SK-N-SH treated with all-trans-retinoic acid at 6 μM for 48 hours (cell line): ENCODE data around the gene ABCA9.

ENCODE experiments used
- ATAC-seq: fragments of 200-7000 bp; cut with Tn5 transposase; 3 replicates; pipeline ENCODE4 v1.9.1; 2020; ENCODE audit warnings: mild to moderate bottlenecking, moderate library complexity
- ARNTL ChIP-seq: fragments of 450-650 bp; formaldehyde crosslinking; IDR thresholded peaks from 2 replicates; pipeline ENCODE4 v1.5.0; 2020; ENCODE audit warnings: low read depth, mild to moderate bottlenecking, moderate library complexity, borderline replicate concordance
- BACH2 ChIP-seq: fragments of 250-450 bp; sonication (Bioruptor Pico); IDR thresholded peaks from 2 replicates; pipeline ENCODE4 v1.9.0; 2021; ENCODE audit warnings: mild to moderate bottlenecking, borderline replicate concordance
- CREB5 ChIP-seq: fragments of 250-450 bp; sonication (Bioruptor Pico); IDR thresholded peaks from 2 replicates; pipeline ENCODE4 v1.5.1; 2020; ENCODE audit warnings: low read depth, mild to moderate bottlenecking, moderate library complexity
- CSDC2 ChIP-seq: fragments of 250-450 bp; sonication (Bioruptor Pico); IDR thresholded peaks from 2 replicates; pipeline ENCODE4 v1.5.0; 2020; ENCODE audit warnings: mild to moderate bottlenecking, moderate library complexity
- ESRRG ChIP-seq: fragments of 250-450 bp; sonication (Bioruptor Pico); IDR thresholded peaks from 2 replicates; pipeline ENCODE4 v1.6.1; 2021; ENCODE audit warnings: mild to moderate bottlenecking
- GLIS3 ChIP-seq: fragments of 250-450 bp; sonication (Bioruptor Pico); IDR thresholded peaks from 2 replicates; pipeline ENCODE4 v1.5.0; 2020; ENCODE audit warnings: mild to moderate bottlenecking, moderate library complexity
- ISL1 ChIP-seq: fragments of 250-450 bp; sonication (Bioruptor Pico); IDR thresholded peaks from 2 replicates; pipeline ENCODE4 v2.1.2; 2022; ENCODE audit warnings: mild to moderate bottlenecking, moderate library complexity
- OSR1 ChIP-seq: fragments of 250-450 bp; sonication (Bioruptor Pico); IDR thresholded peaks from 2 replicates; pipeline ENCODE4 v1.8.0; 2022; ENCODE audit warnings: moderate library complexity, mild to moderate bottlenecking, inconsistent platforms
- PATZ1 ChIP-seq: fragments of 250-450 bp; sonication (Bioruptor Pico); IDR thresholded peaks from 2 replicates; pipeline ENCODE4 v1.8.0; 2020; ENCODE audit warnings: mild to moderate bottlenecking, moderate library complexity, borderline replicate concordance
- POU6F1 ChIP-seq: fragments of 250-450 bp; sonication (Bioruptor Pico); IDR thresholded peaks from 2 replicates; pipeline ENCODE4 v1.8.0; 2021; ENCODE audit warnings: low read depth, mild to moderate bottlenecking, moderate library complexity, borderline replicate concordance
- SNAI2 ChIP-seq: fragments of 250-450 bp; sonication (Bioruptor Pico); IDR thresholded peaks from 2 replicates; pipeline ENCODE4 v1.5.0; 2020; ENCODE audit warnings: mild to moderate bottlenecking, moderate library complexity
- TCF4 ChIP-seq: fragments of 250-450 bp; sonication (Bioruptor Pico); IDR thresholded peaks from 2 replicates; pipeline ENCODE4 v1.8.0; 2021; ENCODE audit warnings: mild to moderate bottlenecking, moderate library complexity, borderline replicate concordance
- TOX ChIP-seq: fragments of 250-450 bp; sonication (Bioruptor Pico); IDR thresholded peaks from 2 replicates; pipeline ENCODE4 v1.8.0; 2021; ENCODE audit warnings: mild to moderate bottlenecking, moderate library complexity, borderline replicate concordance
- ZC3H10 ChIP-seq: fragments of 250-450 bp; sonication (Bioruptor Pico); IDR thresholded peaks from 2 replicates; pipeline ENCODE4 v1.5.1; 2021; ENCODE audit warnings: mild to moderate bottlenecking, moderate library complexity
- ZFP3 ChIP-seq: fragments of 250-450 bp; sonication (Bioruptor Pico); IDR thresholded peaks from 2 replicates; pipeline ENCODE4 v1.5.0; 2020; ENCODE audit warnings: mild to moderate bottlenecking, moderate library complexity
- ZFP30 ChIP-seq: fragments of 450-650 bp; formaldehyde crosslinking; IDR thresholded peaks from 2 replicates; pipeline ENCODE4 v1.5.0; 2022; ENCODE audit warnings: mild to moderate bottlenecking, moderate library complexity
- ZNF565 ChIP-seq: fragments of 450-650 bp; formaldehyde crosslinking; conservative IDR thresholded peaks from 2 replicates; pipeline ENCODE4 v1.5.0; 2020; ENCODE audit warnings: low read depth, mild to moderate bottlenecking, moderate library complexity
- ZNF70 ChIP-seq: fragments of 450-650 bp; formaldehyde crosslinking; IDR thresholded peaks from 2 replicates; pipeline ENCODE4 v1.5.0; 2020; ENCODE audit warnings: mild to moderate bottlenecking, moderate library complexity
- ZNF8 ChIP-seq: fragments of 450-650 bp; formaldehyde crosslinking; IDR thresholded peaks from 2 replicates; pipeline ENCODE4 v1.5.0; 2020; ENCODE audit warnings: mild to moderate bottlenecking, moderate library complexity
- TF ChIP-seq, protein P1 (sequence below): fragments of 250-450 bp; sonication (Bioruptor Pico); IDR thresholded peaks from 2 replicates; pipeline ENCODE4 v1.5.0; 2020; ENCODE audit warnings: mild to moderate bottlenecking, moderate library complexity
- TF ChIP-seq, protein P2 (sequence below): fragments of 250-450 bp; sonication (Bioruptor Pico); IDR thresholded peaks from 2 replicates; pipeline ENCODE4 v1.5.1; 2021; ENCODE audit warnings: mild to moderate bottlenecking, moderate library complexity

Gene ABCA9

DNA sequence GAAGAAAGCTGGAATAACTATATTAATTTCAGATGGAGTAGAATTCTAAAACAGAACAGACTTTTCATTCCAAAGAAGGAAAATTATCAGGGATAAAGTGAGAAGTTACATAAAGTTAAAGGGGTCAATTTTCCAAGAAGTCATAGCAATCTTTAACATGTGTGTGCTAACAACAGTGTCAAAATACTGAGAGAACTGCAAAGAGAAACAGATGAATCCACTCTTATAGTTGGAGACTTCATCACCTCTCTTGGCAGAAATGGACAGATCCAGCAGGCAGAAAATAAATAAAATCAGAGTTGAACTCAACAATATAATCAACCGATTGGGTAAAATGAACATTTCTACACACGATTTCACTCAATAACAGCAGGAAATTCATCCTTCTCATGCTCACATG is 5.4 kb downstream of the ABCA9 start:
- no peak for TF ChIP-seq ARNTL (CRISPR knock-in tag)
- TF ChIP-seq CSDC2 (CRISPR knock-in tag): no peak
- TF ChIP-seq GLIS3 (CRISPR knock-in tag): no peak
- TF ChIP-seq, protein P1, sequence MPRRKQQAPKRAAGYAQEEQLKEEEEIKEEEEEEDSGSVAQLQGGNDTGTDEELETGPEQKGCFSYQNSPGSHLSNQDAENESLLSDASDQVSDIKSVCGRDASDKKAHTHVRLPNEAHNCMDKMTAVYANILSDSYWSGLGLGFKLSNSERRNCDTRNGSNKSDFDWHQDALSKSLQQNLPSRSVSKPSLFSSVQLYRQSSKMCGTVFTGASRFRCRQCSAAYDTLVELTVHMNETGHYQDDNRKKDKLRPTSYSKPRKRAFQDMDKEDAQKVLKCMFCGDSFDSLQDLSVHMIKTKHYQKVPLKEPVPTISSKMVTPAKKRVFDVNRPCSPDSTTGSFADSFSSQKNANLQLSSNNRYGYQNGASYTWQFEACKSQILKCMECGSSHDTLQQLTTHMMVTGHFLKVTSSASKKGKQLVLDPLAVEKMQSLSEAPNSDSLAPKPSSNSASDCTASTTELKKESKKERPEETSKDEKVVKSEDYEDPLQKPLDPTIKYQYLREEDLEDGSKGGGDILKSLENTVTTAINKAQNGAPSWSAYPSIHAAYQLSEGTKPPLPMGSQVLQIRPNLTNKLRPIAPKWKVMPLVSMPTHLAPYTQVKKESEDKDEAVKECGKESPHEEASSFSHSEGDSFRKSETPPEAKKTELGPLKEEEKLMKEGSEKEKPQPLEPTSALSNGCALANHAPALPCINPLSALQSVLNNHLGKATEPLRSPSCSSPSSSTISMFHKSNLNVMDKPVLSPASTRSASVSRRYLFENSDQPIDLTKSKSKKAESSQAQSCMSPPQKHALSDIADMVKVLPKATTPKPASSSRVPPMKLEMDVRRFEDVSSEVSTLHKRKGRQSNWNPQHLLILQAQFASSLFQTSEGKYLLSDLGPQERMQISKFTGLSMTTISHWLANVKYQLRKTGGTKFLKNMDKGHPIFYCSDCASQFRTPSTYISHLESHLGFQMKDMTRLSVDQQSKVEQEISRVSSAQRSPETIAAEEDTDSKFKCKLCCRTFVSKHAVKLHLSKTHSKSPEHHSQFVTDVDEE (CRISPR knock-in tag): no peak
- no peak for TF ChIP-seq ZFP30 (CRISPR knock-in tag)
- no peak for TF ChIP-seq ZNF8 (CRISPR knock-in tag)
- TF ChIP-seq BACH2 (CRISPR knock-in tag): no peak
- no peak for ATAC-seq

DNA sequence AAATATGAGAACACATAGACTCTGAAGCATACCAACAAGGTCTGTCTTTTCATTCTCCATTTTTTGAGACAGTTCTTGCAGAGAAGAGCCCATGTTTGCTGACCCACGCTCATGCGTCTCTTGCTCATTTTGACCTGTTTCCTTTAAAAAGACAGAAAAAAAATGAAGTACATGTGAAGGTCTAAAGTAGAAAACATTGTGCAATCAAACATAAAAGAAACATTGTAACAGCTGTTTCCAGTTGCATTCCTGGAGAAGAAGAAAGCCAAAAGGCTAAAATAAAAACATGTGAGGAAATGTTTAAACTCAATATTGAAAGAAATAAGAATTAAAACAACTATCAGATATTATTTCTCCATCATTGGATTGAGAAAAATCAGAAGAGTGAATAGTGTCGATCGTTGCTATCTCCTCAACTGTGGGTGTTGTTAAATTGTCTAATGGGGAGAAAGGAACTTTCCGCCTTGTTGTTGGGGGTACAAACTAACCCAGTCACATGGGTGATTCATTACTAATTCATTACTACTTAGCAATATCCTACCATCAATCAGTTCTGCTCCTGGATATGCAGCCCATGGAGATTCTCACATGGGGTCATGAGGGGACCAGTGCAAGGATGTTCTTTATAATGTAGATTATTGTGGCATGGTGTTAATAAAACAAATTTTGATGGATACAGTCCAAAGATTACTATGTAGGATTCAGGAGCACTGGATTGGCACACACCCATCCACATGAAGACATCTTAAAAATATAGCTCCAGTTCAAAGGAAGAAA is 9.5 kb downstream of the ABCA9 start:
- no peak for TF ChIP-seq SNAI2 (CRISPR knock-in tag)
- no peak for TF ChIP-seq ZNF8 (CRISPR knock-in tag)
- TF ChIP-seq CREB5 (CRISPR knock-in tag): no peak
- no peak for TF ChIP-seq ZNF70
- no peak for TF ChIP-seq ZC3H10
- no peak for TF ChIP-seq OSR1 (CRISPR knock-in tag)
- no peak for TF ChIP-seq GLIS3 (CRISPR knock-in tag)
- TF ChIP-seq, protein P2, sequence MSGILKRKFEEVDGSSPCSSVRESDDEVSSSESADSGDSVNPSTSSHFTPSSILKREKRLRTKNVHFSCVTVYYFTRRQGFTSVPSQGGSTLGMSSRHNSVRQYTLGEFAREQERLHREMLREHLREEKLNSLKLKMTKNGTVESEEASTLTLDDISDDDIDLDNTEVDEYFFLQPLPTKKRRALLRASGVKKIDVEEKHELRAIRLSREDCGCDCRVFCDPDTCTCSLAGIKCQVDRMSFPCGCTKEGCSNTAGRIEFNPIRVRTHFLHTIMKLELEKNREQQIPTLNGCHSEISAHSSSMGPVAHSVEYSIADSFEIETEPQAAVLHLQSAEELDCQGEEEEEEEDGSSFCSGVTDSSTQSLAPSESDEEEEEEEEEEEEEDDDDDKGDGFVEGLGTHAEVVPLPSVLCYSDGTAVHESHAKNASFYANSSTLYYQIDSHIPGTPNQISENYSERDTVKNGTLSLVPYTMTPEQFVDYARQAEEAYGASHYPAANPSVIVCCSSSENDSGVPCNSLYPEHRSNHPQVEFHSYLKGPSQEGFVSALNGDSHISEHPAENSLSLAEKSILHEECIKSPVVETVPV: no peak
- TF ChIP-seq ARNTL (CRISPR knock-in tag): no peak
- no peak for TF ChIP-seq ESRRG (CRISPR knock-in tag)
- no peak for TF ChIP-seq TCF4 (CRISPR knock-in tag)
- TF ChIP-seq BACH2 (CRISPR knock-in tag): no peak
- no peak for TF ChIP-seq TOX (CRISPR knock-in tag)
- no peak for TF ChIP-seq ZFP3 (CRISPR knock-in tag)
- TF ChIP-seq PATZ1: no peak
- TF ChIP-seq ZNF565 (CRISPR knock-in tag): no peak
- no peak for TF ChIP-seq ISL1
- TF ChIP-seq, protein P1 (CRISPR knock-in tag): no peak
- no peak for TF ChIP-seq CSDC2 (CRISPR knock-in tag)
- no peak for TF ChIP-seq POU6F1
- TF ChIP-seq, all 23 proteins: peak for 0
- no peak for ATAC-seq
